ENCODE data around the gene CCDC157.
A peak's percentile ranks its signal among the peaks of the same experiment; 100 is the strongest.

Gene CCDC157

DNA sequence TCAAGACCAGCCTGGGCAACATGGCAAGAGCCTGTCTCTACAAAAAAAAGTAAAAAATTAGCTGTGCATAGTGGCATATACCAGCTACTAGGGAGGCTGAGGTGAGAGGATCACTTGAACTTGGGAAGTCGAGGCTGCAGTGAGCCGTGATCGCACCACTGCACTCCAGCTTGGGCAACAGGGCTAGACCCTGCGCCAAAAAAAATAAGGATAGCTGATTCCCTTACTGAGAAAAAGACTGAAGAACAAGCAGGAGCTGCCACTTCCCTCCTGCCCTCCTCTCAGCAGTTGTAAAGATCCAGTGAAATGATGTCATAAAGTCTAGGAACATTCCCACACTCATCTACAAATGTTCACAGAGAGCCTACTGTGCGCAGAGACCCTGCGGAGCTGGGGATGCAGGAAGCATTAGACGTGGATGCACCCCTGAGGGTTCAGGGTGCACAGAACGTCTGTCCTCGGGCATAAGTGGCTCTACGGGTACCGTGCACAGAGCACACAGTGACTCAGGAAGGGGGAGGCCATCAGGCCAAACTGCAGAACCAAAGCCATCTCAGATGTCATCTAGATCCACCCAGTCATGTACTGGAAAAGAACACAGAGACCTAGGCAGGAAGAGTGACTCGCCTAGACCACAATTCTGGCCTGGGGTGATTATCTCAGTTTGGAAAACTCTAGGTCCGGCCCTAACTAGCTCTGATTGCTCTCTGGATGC is 51.7 kb downstream of the CCDC157 start:
- no peak for DNase-seq
- H3K36me3 Mint-ChIP-seq = peaks cover 28% of the 10 kb centered on the region
- peaks cover 8% of the 10 kb centered on the region for H3K4me1 Mint-ChIP-seq
- no peaks in the 10 kb centered on the region for H3K27me3 Mint-ChIP-seq
- H3K4me3 Mint-ChIP-seq = no peak overlapping the region
- no peak overlapping the region for H3K27ac Mint-ChIP-seq
- CTCF ChIA-PET = no interaction called here
- no peaks in the 10 kb centered on the region for H3K9me3 Mint-ChIP-seq

GRCh38 chr22:30411780-30412179 is 55.0 kb downstream of the CCDC157 start:
- Mint-ChIP-seq H3K4me3 (no peak overlapping the region), H3K27me3 (no peaks in the 10 kb centered on the region), H3K4me1 (peaks cover 17% of the 10 kb centered on the region), H3K27ac (no peak overlapping the region), H3K9me3 (no peaks in the 10 kb centered on the region), H3K36me3 (peaks cover 47% of the 10 kb centered on the region)
- DNase-seq = no peak
- CTCF ChIA-PET = interaction anchor here (1.6 to 3.1 kb wide), 4 partner anchors 11 to 24 kb away, joined by 4 to 10 read pairs (median 6); partner anchors contain the start of genes RNF215 and SEC14L2

DNA sequence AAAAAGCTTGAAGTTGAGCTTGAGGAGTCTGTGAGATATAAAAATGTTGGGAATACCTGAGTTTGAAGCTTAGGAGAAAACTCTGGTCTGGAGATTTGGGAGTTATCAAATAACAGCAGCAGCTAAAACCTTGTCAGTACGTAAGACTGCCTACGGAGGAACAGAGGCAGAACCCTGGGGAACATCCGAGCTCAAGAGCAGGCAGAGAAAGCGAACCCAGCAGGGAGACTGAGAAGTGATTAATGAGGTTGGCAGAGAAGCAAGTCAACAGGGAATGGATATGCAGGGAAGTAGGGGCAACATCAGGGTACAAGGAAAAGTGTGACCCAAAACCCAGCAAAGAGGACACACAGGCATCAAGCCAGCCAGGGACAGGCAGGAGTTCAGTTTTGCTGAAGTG is 56.2 kb downstream of the CCDC157 start:
- CTCF ChIA-PET = interaction anchor here (1.2 to 3.1 kb wide), 3 partner anchors 7 to 125 kb away, joined by 3 to 10 read pairs (median 3); partner anchors contain the start of gene SEC14L2
- Mint-ChIP-seq H3K4me3 (no peak overlapping the region), H3K27me3 (no peaks in the 10 kb centered on the region), H3K36me3 (peaks cover 53% of the 10 kb centered on the region), H3K27ac (no peak overlapping the region), H3K4me1 (peaks cover 17% of the 10 kb centered on the region), H3K9me3 (no peaks in the 10 kb centered on the region)
- DNase-seq = no peak

GRCh38 chr22:30413745-30414524 is 57.1 kb downstream of the CCDC157 start:
- Mint-ChIP-seq H3K4me1 (peaks cover 15% of the 10 kb centered on the region), H3K9me3 (no peaks in the 10 kb centered on the region), H3K27ac (peak overlapping the region; percentile 49), H3K36me3 (peaks cover 60% of the 10 kb centered on the region), H3K27me3 (no peaks in the 10 kb centered on the region), H3K4me3 (no peak overlapping the region)
- CTCF ChIA-PET = interaction anchor here (1.0 to 3.1 kb wide), 5 partner anchors 8 to 126 kb away, joined by 3 to 10 read pairs (median 4); partner anchors contain the start of gene SEC14L2
- DNase-seq = no peak

DNA sequence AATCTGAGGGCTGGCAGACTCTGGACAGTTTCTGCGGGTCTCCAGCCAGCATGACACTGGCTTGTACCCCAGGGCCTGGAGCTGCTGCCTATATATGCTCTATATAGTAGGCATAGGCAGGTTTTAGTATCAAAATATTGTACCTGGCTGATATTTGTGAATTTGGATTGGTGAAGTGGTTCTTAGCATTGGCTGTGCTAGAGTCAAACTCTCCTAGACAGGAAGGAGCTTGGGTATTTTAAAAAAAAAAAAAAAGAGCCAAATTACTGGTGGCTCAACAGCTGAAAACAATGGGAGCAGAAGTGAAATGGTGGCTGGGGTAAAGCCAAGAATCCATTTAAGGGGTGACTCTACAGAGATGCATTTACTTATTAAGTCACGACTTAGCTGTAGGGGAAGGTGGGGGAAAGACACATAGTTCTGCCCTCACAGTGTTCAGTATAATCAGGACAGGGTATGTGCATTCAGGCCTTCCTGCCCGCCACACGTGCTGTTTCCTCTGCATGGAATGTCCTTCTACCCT is 57.8 kb downstream of the CCDC157 start:
- Mint-ChIP-seq H3K9me3 (no peaks in the 10 kb centered on the region), H3K27ac (peak overlapping the region; percentile 49), H3K4me3 (no peak overlapping the region), H3K27me3 (no peaks in the 10 kb centered on the region), H3K36me3 (peaks cover 59% of the 10 kb centered on the region), H3K4me1 (peaks cover 15% of the 10 kb centered on the region)
- no peak for DNase-seq
- CTCF ChIA-PET = interaction anchor here (1.0 to 2.2 kb wide), 5 partner anchors 9 to 127 kb away, joined by 3 to 5 read pairs (median 3); no protein-coding TSS in a partner anchor

DNA sequence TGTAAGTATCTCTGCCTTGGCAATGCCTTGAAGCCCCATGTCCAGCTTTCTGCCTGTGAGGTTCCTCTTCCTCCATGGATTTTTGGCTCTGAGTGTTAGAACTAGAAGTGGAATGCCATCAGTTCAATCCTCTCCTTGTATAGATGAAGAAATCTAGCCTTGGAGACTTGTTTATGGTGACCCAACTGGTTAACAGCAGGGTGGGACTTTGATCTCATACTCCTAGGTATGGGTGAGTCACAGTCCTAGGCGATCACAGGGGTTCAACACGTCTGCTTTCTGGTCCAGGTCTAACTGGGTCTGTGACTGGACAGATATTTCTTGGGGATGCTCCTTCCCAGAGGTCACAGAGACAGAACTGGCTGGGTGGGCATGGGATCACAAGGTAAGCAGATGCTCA is 59.6 kb downstream of the CCDC157 start:
- Mint-ChIP-seq H3K9me3 (no peaks in the 10 kb centered on the region), H3K27me3 (no peaks in the 10 kb centered on the region), H3K4me3 (no peak overlapping the region), H3K4me1 (peaks cover 26% of the 10 kb centered on the region), H3K36me3 (peaks cover 57% of the 10 kb centered on the region), H3K27ac (peak overlapping the region; percentile 37)
- DNase-seq = no peak
- CTCF ChIA-PET = no interaction called here

DNA sequence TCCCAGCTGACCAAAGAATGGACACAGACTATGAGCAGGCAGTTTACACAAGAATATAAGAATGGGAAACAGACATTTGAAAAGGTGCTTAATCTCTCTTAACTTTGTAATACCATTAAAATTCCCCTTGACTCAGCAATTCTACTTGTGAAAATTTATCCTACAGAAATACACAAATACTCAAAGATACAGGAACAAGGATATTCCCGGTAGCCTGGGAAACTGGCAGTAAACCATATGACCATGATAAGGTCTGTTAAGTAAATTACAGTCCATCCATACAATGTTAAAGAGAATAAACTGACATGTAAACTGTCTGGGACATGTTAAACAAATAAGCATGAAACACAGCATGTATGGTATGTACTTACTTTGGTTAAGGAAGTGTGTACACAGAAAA is 60.0 kb downstream of the CCDC157 start:
- no peaks in the 10 kb centered on the region for H3K9me3 Mint-ChIP-seq
- no peak overlapping the region for H3K4me3 Mint-ChIP-seq
- CTCF ChIA-PET = no interaction called here
- H3K27ac Mint-ChIP-seq = no peak overlapping the region
- no peaks in the 10 kb centered on the region for H3K27me3 Mint-ChIP-seq
- peaks cover 58% of the 10 kb centered on the region for H3K36me3 Mint-ChIP-seq
- H3K4me1 Mint-ChIP-seq = peaks cover 28% of the 10 kb centered on the region
- no peak for DNase-seq

GRCh38 chr22:30420347-30421125 is 63.7 kb downstream of the CCDC157 start:
- Mint-ChIP-seq H3K27me3 (no peaks in the 10 kb centered on the region), H3K4me1 (peaks cover 43% of the 10 kb centered on the region), H3K36me3 (peaks cover 55% of the 10 kb centered on the region), H3K4me3 (no peak overlapping the region), H3K9me3 (no peaks in the 10 kb centered on the region), H3K27ac (no peak overlapping the region)
- DNase-seq = no peak
- CTCF ChIA-PET = interaction anchor here (1.0 kb wide), 1 partner anchor 15 kb away, joined by 3 read pairs; no protein-coding TSS in a partner anchor

GRCh38 chr22:30421695-30422480 is 65.1 kb downstream of the CCDC157 start:
- CTCF ChIA-PET = interaction anchor here (1.0 to 6.0 kb wide), 7 partner anchors 12 to 134 kb away, joined by 3 to 81 read pairs (median 3); partner anchors contain the start of genes CASTOR1 and RNF215
- H3K36me3 Mint-ChIP-seq = peaks cover 52% of the 10 kb centered on the region
- no peaks in the 10 kb centered on the region for H3K27me3 Mint-ChIP-seq
- DNase-seq = no peak
- peaks cover 55% of the 10 kb centered on the region for H3K4me1 Mint-ChIP-seq
- no peaks in the 10 kb centered on the region for H3K9me3 Mint-ChIP-seq
- H3K4me3 Mint-ChIP-seq = peak overlapping the region; percentile 98
- H3K27ac Mint-ChIP-seq = peak overlapping the region; percentile 98

- peak; percentile 36 for DNase-seq
- Mint-ChIP-seq H3K4me1 (peaks cover 61% of the 10 kb centered on the region), H3K9me3 (no peaks in the 10 kb centered on the region), H3K27me3 (no peaks in the 10 kb centered on the region), H3K4me3 (peak overlapping the region; percentile 98), H3K36me3 (peaks cover 53% of the 10 kb centered on the region), H3K27ac (peak overlapping the region; percentile 98)
- CTCF ChIA-PET = interaction anchor here (1.4 to 6.0 kb wide), 5 partner anchors 16 to 135 kb away, joined by 3 to 81 read pairs (median 11); partner anchors contain the start of genes CASTOR1 and RNF215
These were observed 65.9 kb downstream of the CCDC157 start for GRCh38 chr22:30422481-30423300.

- Mint-ChIP-seq H3K27ac (peak overlapping the region; percentile 98), H3K36me3 (peaks cover 53% of the 10 kb centered on the region), H3K9me3 (no peaks in the 10 kb centered on the region), H3K4me3 (peak overlapping the region; percentile 98), H3K27me3 (no peaks in the 10 kb centered on the region), H3K4me1 (peaks cover 64% of the 10 kb centered on the region)
- DNase-seq = peak; percentile 61
- CTCF ChIA-PET = interaction anchor here (0.9 to 6.0 kb wide), 8 partner anchors 9 to 135 kb away, joined by 4 to 81 read pairs (median 10); partner anchors contain the start of genes CASTOR1 and RNF215
These were observed 66.6 kb downstream of the CCDC157 start for GRCh38 chr22:30423301-30423958.

Data from activated naive CD4-positive, alpha-beta T cell treated with anti-CD3 and anti-CD28 coated beads, Interleukin-2, amount 10 ng/mL, durations not matched to agents 7 days and 5 days (primary cell).